H1 (cell line): ENCODE measurements around the gene SSNA1. TPM values are rescaled to one million over a fixed set of nuclear protein-coding genes. Genes with fewer than 3 reads are reported as not detected.

Experiments
- CTCF ChIA-PET: fragments of 300-600 bp; sonication (Branson Sonifier 250); formaldehyde crosslinking; loops from one replicate; lab custom pipeline; 2021; ENCODE audit not compliant: partially characterized antibody; lab: Charles Lee
- POLR2A ChIA-PET: fragments of 300-600 bp; sonication (Branson Sonifier 250); formaldehyde crosslinking; loops from one replicate; lab custom pipeline; 2021; ENCODE audit warnings: inconsistent platforms; ENCODE audit not compliant: partially characterized antibody; lab: Charles Lee
- DNase-seq, 2 experiments: peaks; one replicate each; pipeline versions ENCODE4 v3.0.0 to v3.0.0-alpha.2; 2010 to 2022; ENCODE audit warnings: low spot score in 2 of 2, low read depth in 1 of 2, mixed read lengths in 1 of 2
- FAIRE-seq: peaks from 2 replicates; lab custom pipeline; 2011; peaks lifted over from hg19 to GRCh38; lab: Jason Lieb, UNC
- H2AFZ ChIP-seq: 2 replicates; pipeline ENCODE4 v1.8.1; 2012; ENCODE audit warnings: low read length, inconsistent platforms
- H2AK5ac ChIP-seq: 2 replicates; pipeline ENCODE4 v1.6.1; 2013; ENCODE audit warnings: low read depth, low read length
- H2BK120ac ChIP-seq: replicated peaks from 2 replicates; pipeline ENCODE3; 2013; ENCODE audit warnings: low read depth, low read length, inconsistent platforms
- H2BK12ac ChIP-seq: 2 replicates; pipeline ENCODE4 v1.6.1; 2013; ENCODE audit warnings: low read depth, low read length
- H2BK15ac ChIP-seq: 2 replicates; pipeline ENCODE4 v1.6.1; 2013; ENCODE audit warnings: low read length
- H2BK20ac ChIP-seq: 2 replicates; pipeline ENCODE4 v1.6.1; 2013; ENCODE audit warnings: low read length
- H2BK5ac ChIP-seq: 2 replicates; pipeline ENCODE4 v1.6.1; 2013; ENCODE audit warnings: low read depth, low read length
- H3K14ac ChIP-seq: 2 replicates; pipeline ENCODE4 v1.6.1; 2013; ENCODE audit warnings: inconsistent platforms; ENCODE audit not compliant: insufficient read length
- H3K18ac ChIP-seq: 2 replicates; pipeline ENCODE4 v1.6.1; 2013; ENCODE audit warnings: low read length; ENCODE audit errors: extremely low read depth
- H3K23ac ChIP-seq: 2 replicates; pipeline ENCODE4 v1.6.1; 2013; ENCODE audit warnings: inconsistent platforms; ENCODE audit not compliant: insufficient read length
- H3K23me2 ChIP-seq: 2 replicates; pipeline ENCODE4 v1.6.1; 2013; ENCODE audit warnings: low read depth, low read length
- H3K27ac ChIP-seq: 2 replicates; pipeline ENCODE4 v1.6.1; 2011; ENCODE audit warnings: low read depth, low read length, inconsistent platforms
- H3K27me3 ChIP-seq, 4 experiments: replicated peaks in 1 of 4; 1 replicate in 1 of 4; 2 replicates in 3 of 4; pipeline versions ENCODE4 v1.6.1 to v1.8.1; 2011 to 2013; ENCODE audit warnings: low read length in 3 of 4, mild to moderate bottlenecking in 3 of 4, inconsistent platforms in 2 of 4, mixed read lengths in 2 of 4, moderate library complexity in 1 of 4; ENCODE audit not compliant: control insufficient read depth in 3 of 4, insufficient read depth in 3 of 4; ENCODE audit errors: extremely low read depth in 1 of 4
- H3K36me3 ChIP-seq, 4 experiments: 2 replicates each; pipeline versions ENCODE4 v1.6.1 to v1.8.1; 2011 to 2013; ENCODE audit warnings: mild to moderate bottlenecking in 4 of 4, low read length in 3 of 4, moderate library complexity in 2 of 4, control low read depth in 1 of 4, inconsistent platforms in 1 of 4; ENCODE audit not compliant: insufficient read depth in 4 of 4, control insufficient read depth in 2 of 4
- H3K4ac ChIP-seq: replicated peaks from 2 replicates; pipeline ENCODE3; 2013; ENCODE audit warnings: low read length, low read depth, mixed read lengths, inconsistent platforms; ENCODE audit not compliant: insufficient read length
- H3K4me1 ChIP-seq, 4 experiments: replicated peaks in 1 of 4; 1 replicate in 1 of 4; 2 replicates in 3 of 4; pipeline versions ENCODE4 v1.6.1 to v1.8.1; 2011 to 2013; ENCODE audit warnings: low read length in 3 of 4, inconsistent platforms in 2 of 4, mixed read lengths in 1 of 4; ENCODE audit not compliant: insufficient read depth in 4 of 4, control insufficient read depth in 3 of 4
- H3K4me2 ChIP-seq, 2 experiments: 2 replicates each; pipeline versions ENCODE4 v1.6.1 to v1.8.1; 2011 to 2013; ENCODE audit warnings: low read depth in 2 of 2, low read length in 2 of 2, control low read depth in 1 of 2, inconsistent platforms in 1 of 2, mild to moderate bottlenecking in 1 of 2; ENCODE audit not compliant: insufficient read depth in 1 of 2
- H3K4me3 ChIP-seq, 4 experiments: fragments of 200-600, 300-600 bp in 1 of 4; sonication (generic), shearing (Covaris generic), sonication (Bioruptor Twin) in 1 of 4; 2 replicates each; pipeline versions ENCODE4 v1.5.1 to v1.8.1; 2011 to 2016; ENCODE audit warnings: low read length in 4 of 4, low read depth in 3 of 4, control low read depth in 2 of 4, inconsistent platforms in 2 of 4, mild to moderate bottlenecking in 2 of 4, mixed read lengths in 1 of 4, moderate library complexity in 1 of 4; ENCODE audit not compliant: insufficient read depth in 2 of 4; ENCODE audit errors: extremely low read depth in 1 of 4
- H3K56ac ChIP-seq: replicated peaks from 2 replicates; pipeline ENCODE3; 2013; ENCODE audit warnings: low read depth, mild to moderate bottlenecking, mixed read lengths, low read length, inconsistent platforms; ENCODE audit not compliant: insufficient read length
- H3K79me1 ChIP-seq: 2 replicates; pipeline ENCODE4 v1.6.1; 2013; ENCODE audit warnings: low read depth, low read length, control low read depth
- H3K79me2 ChIP-seq, 2 experiments: 2 replicates each; pipeline versions ENCODE4 v1.6.1 to v1.8.1; 2012 to 2013; ENCODE audit warnings: low read length in 2 of 2, mild to moderate bottlenecking in 2 of 2, inconsistent platforms in 1 of 2; ENCODE audit not compliant: insufficient read depth in 2 of 2, control insufficient read depth in 1 of 2
- H3K9ac ChIP-seq, 4 experiments: replicated peaks in 1 of 4; 1 replicate in 1 of 4; 2 replicates in 3 of 4; pipeline versions ENCODE4 v1.6.1 to v1.8.1; 2011 to 2013; ENCODE audit warnings: low read depth in 3 of 4, low read length in 3 of 4, control low read depth in 2 of 4, mild to moderate bottlenecking in 2 of 4, moderate library complexity in 2 of 4, inconsistent platforms in 1 of 4; ENCODE audit errors: extremely low read depth in 1 of 4
- H3K9me3 ChIP-seq, 2 experiments: 2 replicates each; pipeline versions ENCODE4 v1.6.1 to v1.8.1; 2012 to 2013; ENCODE audit warnings: mild to moderate bottlenecking in 2 of 2, moderate library complexity in 2 of 2, control low read depth in 1 of 2, inconsistent platforms in 1 of 2, low read depth in 1 of 2, low read length in 1 of 2, mixed read lengths in 1 of 2; ENCODE audit not compliant: insufficient read depth in 2 of 2
- H4K20me1 ChIP-seq, 2 experiments: replicated peaks in 1 of 2; 2 replicates each; pipeline versions ENCODE3 to v1.8.1; 2011 to 2013; ENCODE audit warnings: inconsistent platforms in 2 of 2, low read length in 2 of 2, mild to moderate bottlenecking in 1 of 2; ENCODE audit not compliant: insufficient read depth in 2 of 2, control insufficient read depth in 1 of 2
- H4K5ac ChIP-seq: 2 replicates; pipeline ENCODE4 v1.6.1; 2013; ENCODE audit warnings: low read length, low read depth, mixed read lengths, inconsistent platforms; ENCODE audit not compliant: insufficient read length
- H4K8ac ChIP-seq: 2 replicates; pipeline ENCODE4 v1.8.0; 2013; ENCODE audit warnings: mild to moderate bottlenecking, moderate library complexity, low read length, inconsistent platforms; ENCODE audit not compliant: insufficient read depth; ENCODE audit errors: extremely low read depth
- H4K91ac ChIP-seq: replicated peaks from 2 replicates; pipeline ENCODE3; 2013; ENCODE audit warnings: low read length, mixed read lengths, inconsistent platforms; ENCODE audit not compliant: insufficient read length
- BRCA1 ChIP-seq: IDR thresholded peaks from 2 replicates; pipeline ENCODE4 v1.6.1; 2012; ENCODE audit warnings: low read depth, low read length, improper control_type of control experiment
- CTBP2 ChIP-seq: IDR thresholded peaks from 2 replicates; pipeline ENCODE4 v1.7.0; 2011; ENCODE audit warnings: borderline replicate concordance, mild to moderate bottlenecking, moderate library complexity, mixed read lengths, low read length; ENCODE audit not compliant: insufficient read depth, insufficient read length
- GTF2F1 ChIP-seq: IDR thresholded peaks from 2 replicates; pipeline ENCODE4 v1.6.1; 2012; ENCODE audit warnings: low read depth, low read length, improper control_type of control experiment, borderline replicate concordance
- KDM1A ChIP-seq: fragments of 200-600, 300-600 bp; sonication (generic); IDR thresholded peaks from 2 replicates; pipeline ENCODE4 v1.7.1; 2016; ENCODE audit warnings: mild to moderate bottlenecking, low read length, borderline replicate concordance
- RBBP5 ChIP-seq: IDR thresholded peaks from 2 replicates; pipeline ENCODE4 v1.7.1; 2012; ENCODE audit warnings: low read depth, mild to moderate bottlenecking, inconsistent platforms, low read length, moderate library complexity, borderline replicate concordance
- SAP30 ChIP-seq: fragments of 300-600 bp; sonication (generic); IDR thresholded peaks from 2 replicates; pipeline ENCODE4 v1.7.1; 2012; ENCODE audit warnings: low read length, moderate library complexity, mild to moderate bottlenecking, inconsistent platforms; ENCODE audit not compliant: insufficient read depth, insufficient replicate concordance
- TBP ChIP-seq: IDR thresholded peaks from 2 replicates; pipeline ENCODE4 v1.6.1; 2011; ENCODE audit warnings: low read depth, low read length, improper control_type of control experiment
- WGBS, 2 experiments: shearing (Covaris generic) in 1 of 2; methylation state at CpG; one replicate each; pipeline versions ENCODE4 v1.1.6 to v1.1.7; 2013 to 2015; ENCODE audit warnings: low lambda C conversion rate in 2 of 2, mixed read lengths in 2 of 2, inconsistent platforms in 1 of 2, low coverage in 1 of 2, missing lambda C conversion rate in 1 of 2; ENCODE audit not compliant: insufficient replicate concordance in 2 of 2, insufficient coverage in 1 of 2, insufficient read length in 1 of 2; ENCODE audit errors: extremely low coverage in 1 of 2, missing lambda C conversion rate in 1 of 2; 5-methylcytosine and 5-hydroxymethylcytosine counted together
- polyA plus RNA-seq, 7 experiments: library from polyadenylated mRNA; depleted of rRNA in 3 of 7; stranded (reverse) in 5 of 7; unstranded in 2 of 7; fragments of >200 nt in 5 of 7; fragments of 200-250 nt in 2 of 7; gene quantifications; 1 replicate in 5 of 7; 2 replicates in 1 of 7; 4 replicates in 1 of 7; pipeline versions ENCODE4 v1.2.1 to v1.2.3, GENCODE V29; 2011 to 2013; ENCODE audit warnings: missing spikeins in 2 of 7, mixed read lengths in 2 of 7
- total RNA-seq: library from RNA; stranded (reverse); fragmentation: NEBNext Ultra II Directional; extraction: Animal tissue kit (Norgen Biotek cat#: 25700); gene quantifications from 2 replicates; pipeline ENCODE4 v1.2.1, GENCODE V29; 2021
- TF ChIP-seq, protein P1 (sequence below), 3 experiments: IDR thresholded peaks; 1 replicate in 2 of 3; 2 replicates in 1 of 3; pipeline versions ENCODE4 v1.5.1 to v1.6.1; 2011; ENCODE audit warnings: low read length in 3 of 3, mild to moderate bottlenecking in 3 of 3, inconsistent platforms in 2 of 3, low read depth in 1 of 3, moderate library complexity in 1 of 3; ENCODE audit not compliant: insufficient read depth in 1 of 3; ENCODE audit errors: control extremely low read depth in 1 of 3
- TF ChIP-seq, protein P2 (sequence below): IDR thresholded peaks from 2 replicates; pipeline ENCODE4 v1.6.1; 2011; ENCODE audit warnings: low read depth, mild to moderate bottlenecking, low read length; ENCODE audit not compliant: insufficient read depth

Gene SSNA1
- total and polyA plus RNA-seq, 2 of the 8 experiments (the other 6 are each of a cell fraction or from before 2014, with no cell fraction given), result 87.3 to 157 TPM

DNA sequence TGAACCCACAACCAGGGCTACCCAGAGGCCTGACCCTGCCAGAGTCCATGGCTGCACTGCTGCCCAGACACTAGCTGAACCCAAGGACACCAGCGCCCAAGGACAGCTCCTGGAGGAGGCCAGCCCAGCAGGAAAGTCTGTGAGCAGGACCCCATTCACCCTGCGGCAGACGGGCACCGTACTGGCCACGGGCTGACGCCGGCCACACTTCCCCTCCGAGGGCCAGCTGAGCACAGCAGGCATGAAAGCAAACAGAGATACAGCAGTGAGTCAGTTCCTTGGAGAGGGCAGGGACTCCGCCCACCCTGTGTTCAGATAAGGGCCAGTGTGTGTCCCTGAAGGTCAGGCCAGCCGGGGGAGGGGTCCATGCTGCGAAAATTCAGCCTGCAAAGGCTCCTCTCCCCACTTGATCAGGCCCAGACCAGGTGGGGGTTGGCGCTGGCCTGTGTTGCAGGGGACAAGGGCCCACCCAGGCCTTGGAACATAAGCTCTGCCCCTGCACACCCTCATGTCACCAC lies 30.3 kb downstream of the SSNA1 start:
- CTCF ChIA-PET, result interaction anchor here (0.9 to 20.2 kb wide), 9 partner anchors 12 to 271 kb away, joined by 3 to 204 read pairs (median 4); partner anchors contain the start of genes ANAPC2 and SSNA1
- TF ChIP-seq SAP30, result no peak
- TF ChIP-seq GTF2F1, result no peak
- TF ChIP-seq BRCA1, result no peak
- no peak for TF ChIP-seq CTBP2
- TF ChIP-seq TBP, result no peak
- TF ChIP-seq, protein P1, sequence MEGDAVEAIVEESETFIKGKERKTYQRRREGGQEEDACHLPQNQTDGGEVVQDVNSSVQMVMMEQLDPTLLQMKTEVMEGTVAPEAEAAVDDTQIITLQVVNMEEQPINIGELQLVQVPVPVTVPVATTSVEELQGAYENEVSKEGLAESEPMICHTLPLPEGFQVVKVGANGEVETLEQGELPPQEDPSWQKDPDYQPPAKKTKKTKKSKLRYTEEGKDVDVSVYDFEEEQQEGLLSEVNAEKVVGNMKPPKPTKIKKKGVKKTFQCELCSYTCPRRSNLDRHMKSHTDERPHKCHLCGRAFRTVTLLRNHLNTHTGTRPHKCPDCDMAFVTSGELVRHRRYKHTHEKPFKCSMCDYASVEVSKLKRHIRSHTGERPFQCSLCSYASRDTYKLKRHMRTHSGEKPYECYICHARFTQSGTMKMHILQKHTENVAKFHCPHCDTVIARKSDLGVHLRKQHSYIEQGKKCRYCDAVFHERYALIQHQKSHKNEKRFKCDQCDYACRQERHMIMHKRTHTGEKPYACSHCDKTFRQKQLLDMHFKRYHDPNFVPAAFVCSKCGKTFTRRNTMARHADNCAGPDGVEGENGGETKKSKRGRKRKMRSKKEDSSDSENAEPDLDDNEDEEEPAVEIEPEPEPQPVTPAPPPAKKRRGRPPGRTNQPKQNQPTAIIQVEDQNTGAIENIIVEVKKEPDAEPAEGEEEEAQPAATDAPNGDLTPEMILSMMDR (IDR thresholded peaks at IDR 0.05; ENCODE audit: control extremely low read depth in 1 of 3, insufficient read depth in 1 of 3, low read depth in 1 of 3, low read length in 3 of 3), result no peak
- TF ChIP-seq RBBP5, result no peak
- TF ChIP-seq, protein P2, sequence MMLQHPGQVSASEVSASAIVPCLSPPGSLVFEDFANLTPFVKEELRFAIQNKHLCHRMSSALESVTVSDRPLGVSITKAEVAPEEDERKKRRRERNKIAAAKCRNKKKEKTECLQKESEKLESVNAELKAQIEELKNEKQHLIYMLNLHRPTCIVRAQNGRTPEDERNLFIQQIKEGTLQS, result no peak
- no peak for TF ChIP-seq KDM1A

More for the DNA sequence above, 30.3 kb downstream of the SSNA1 start:
- Histone ChIP-seq H3K9me3 (no peaks in the 10 kb centered on the region), H3K23me2 (peaks cover 16% of the 10 kb centered on the region; the same call in 1 of the 2 replicates), H3K23ac (no peak overlapping the region), H3K79me2 (no peaks in the 10 kb centered on the region), H2AK5ac (peak overlapping the region; percentile 39; the same call in 1 of the 2 replicates), H4K5ac (no peak overlapping the region), H3K79me1 (no peaks in the 10 kb centered on the region), H4K8ac (no peak overlapping the region), H3K9ac (no peak overlapping the region), H3K27ac (no peak overlapping the region), H3K14ac (no peak overlapping the region), H3K4ac (no peak overlapping the region), H2AFZ (no peak overlapping the region), H3K36me3 (peaks cover 0 to 22% (median 7%) of the 10 kb centered on the region in 4 experiments; a peak in 6 of 8 replicates), H3K4me3 (no peak overlapping the region), H2BK120ac (no peak overlapping the region), H3K18ac (no peak overlapping the region), H2BK20ac (no peak overlapping the region), H3K4me2 (no peak overlapping the region), H3K27me3 (no peaks in the 10 kb centered on the region; a peak in 2 of 7 replicates), H2BK5ac (no peak overlapping the region), H3K56ac (no peak overlapping the region), H2BK12ac (no peak overlapping the region), H4K20me1 (peaks cover 0 to 9% of the 10 kb centered on the region in 2 experiments), H3K4me1 (peaks cover 0 to 15% (median 9%) of the 10 kb centered on the region in 4 experiments; a peak in 5 of 7 replicates), H4K91ac (no peak overlapping the region), H2BK15ac (no peak overlapping the region)
- DNase-seq, result no peak
- no peak for FAIRE-seq
- 93% methylated on average over 12 of the region's 12 CpGs; no CpG with 5 or more reads in 1 of the 2 experiments for whole genome bisulfite sequencing, 2 experiments
- POLR2A ChIA-PET, result interaction anchor here (1.1 to 69.9 kb wide), 7 partner anchors 11 to 227 kb away, joined by 3 to 1462 read pairs (median 6); partner anchors contain the start of genes NDOR1, NELFB, PAXX and STPG3
